Measurements from ENCODE around the gene TST. TPM values are rescaled to one million over a fixed set of nuclear protein-coding genes. Genes with fewer than 3 reads are reported as not detected.

The TST gene
- polyA plus RNA-seq, 1 donor from 2014 or later = 5.4 TPM

GRCh38 chr22:36985211-36985889, 33.9 kb downstream of the TST start:
- Histone ChIP-seq H3K79me2 (replicated peaks; ENCODE audit: insufficient read depth, low read length) (no peaks in the 10 kb centered on the region), H3K9me3 (ENCODE audit: low read length) (no peaks in the 10 kb centered on the region), H3K4me2 (ENCODE audit: low read length) (no peak overlapping the region), H3F3A (ENCODE audit: insufficient read depth, low read length, poor library complexity, severe bottlenecking) (no peaks in the 10 kb centered on the region), H3K9me2 (ENCODE audit: insufficient read depth, low read length) (no peaks in the 10 kb centered on the region), H3K36me3 (ENCODE audit: insufficient read depth, low read length) (no peaks in the 10 kb centered on the region), H2AFZ (ENCODE audit: low read depth, low read length) (no peak overlapping the region), H3K27ac (ENCODE audit: low read length) (no peak overlapping the region), H3K4me3 (ENCODE audit: low read length) (no peak overlapping the region), H3K27me3 (ENCODE audit: insufficient read depth, low read depth, low read length) (no peaks in the 10 kb centered on the region), H4K20me1 (ENCODE audit: insufficient read depth) (no peaks in the 10 kb centered on the region), H3K9ac (ENCODE audit: low read length) (no peak overlapping the region)
- TF ChIP-seq POLR2AphosphoS5 (IDR thresholded peaks at IDR 0.05) = no peak
- no peak for TF ChIP-seq MXI1 (conservative IDR thresholded peaks at IDR 0.05; ENCODE audit: poor library complexity, severe bottlenecking)
- no peak for TF ChIP-seq EZH2 (IDR thresholded peaks at IDR 0.05; ENCODE audit: borderline replicate concordance, insufficient read depth, low read length, poor library complexity, severe bottlenecking)
- TF ChIP-seq TAF1 (IDR thresholded peaks at IDR 0.05; ENCODE audit: low read depth) = no peak
- TF ChIP-seq, protein P1, sequence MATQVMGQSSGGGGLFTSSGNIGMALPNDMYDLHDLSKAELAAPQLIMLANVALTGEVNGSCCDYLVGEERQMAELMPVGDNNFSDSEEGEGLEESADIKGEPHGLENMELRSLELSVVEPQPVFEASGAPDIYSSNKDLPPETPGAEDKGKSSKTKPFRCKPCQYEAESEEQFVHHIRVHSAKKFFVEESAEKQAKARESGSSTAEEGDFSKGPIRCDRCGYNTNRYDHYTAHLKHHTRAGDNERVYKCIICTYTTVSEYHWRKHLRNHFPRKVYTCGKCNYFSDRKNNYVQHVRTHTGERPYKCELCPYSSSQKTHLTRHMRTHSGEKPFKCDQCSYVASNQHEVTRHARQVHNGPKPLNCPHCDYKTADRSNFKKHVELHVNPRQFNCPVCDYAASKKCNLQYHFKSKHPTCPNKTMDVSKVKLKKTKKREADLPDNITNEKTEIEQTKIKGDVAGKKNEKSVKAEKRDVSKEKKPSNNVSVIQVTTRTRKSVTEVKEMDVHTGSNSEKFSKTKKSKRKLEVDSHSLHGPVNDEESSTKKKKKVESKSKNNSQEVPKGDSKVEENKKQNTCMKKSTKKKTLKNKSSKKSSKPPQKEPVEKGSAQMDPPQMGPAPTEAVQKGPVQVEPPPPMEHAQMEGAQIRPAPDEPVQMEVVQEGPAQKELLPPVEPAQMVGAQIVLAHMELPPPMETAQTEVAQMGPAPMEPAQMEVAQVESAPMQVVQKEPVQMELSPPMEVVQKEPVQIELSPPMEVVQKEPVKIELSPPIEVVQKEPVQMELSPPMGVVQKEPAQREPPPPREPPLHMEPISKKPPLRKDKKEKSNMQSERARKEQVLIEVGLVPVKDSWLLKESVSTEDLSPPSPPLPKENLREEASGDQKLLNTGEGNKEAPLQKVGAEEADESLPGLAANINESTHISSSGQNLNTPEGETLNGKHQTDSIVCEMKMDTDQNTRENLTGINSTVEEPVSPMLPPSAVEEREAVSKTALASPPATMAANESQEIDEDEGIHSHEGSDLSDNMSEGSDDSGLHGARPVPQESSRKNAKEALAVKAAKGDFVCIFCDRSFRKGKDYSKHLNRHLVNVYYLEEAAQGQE (IDR thresholded peaks at IDR 0.05; ENCODE audit: borderline replicate concordance) = no peak
- no peak for TF ChIP-seq SMC3 (conservative IDR thresholded peaks at IDR 0.05; ENCODE audit: poor library complexity)
- no peak for TF ChIP-seq CTCF (IDR thresholded peaks at IDR 0.05; ENCODE audit: poor library complexity, severe bottlenecking)
- TF ChIP-seq RAD21 (conservative IDR thresholded peaks at IDR 0.05) = no peak
- no peak for TF ChIP-seq EP300 (conservative IDR thresholded peaks at IDR 0.05; ENCODE audit: poor library complexity, severe bottlenecking)

DNA sequence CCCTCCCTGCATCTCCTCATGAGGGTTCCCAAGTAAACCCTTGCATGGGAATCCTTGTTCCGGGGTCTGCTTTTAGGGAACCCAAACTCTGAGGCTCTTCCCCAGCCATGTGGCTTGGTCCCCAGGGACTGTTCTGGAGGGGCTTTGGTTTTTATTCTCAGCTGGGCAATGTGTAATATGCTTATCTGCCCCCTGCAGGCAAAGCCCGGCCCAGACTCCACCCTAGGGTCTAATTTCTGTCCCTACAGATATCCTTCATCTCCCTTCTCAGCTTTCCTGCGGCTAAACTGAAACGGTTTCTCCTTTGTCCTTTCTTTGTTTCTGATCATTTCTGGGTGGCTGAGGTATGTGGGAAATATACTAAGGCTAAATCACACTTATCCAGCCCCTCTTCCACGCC, 37.1 kb downstream of the TST start:
- Histone ChIP-seq H3K4me3 (ENCODE audit: low read length) (no peak overlapping the region), H3K27me3 (ENCODE audit: insufficient read depth, low read depth, low read length) (no peaks in the 10 kb centered on the region), H3K79me2 (replicated peaks; ENCODE audit: insufficient read depth, low read length) (no peaks in the 10 kb centered on the region), H3K4me2 (ENCODE audit: low read length) (no peak overlapping the region), H3K36me3 (ENCODE audit: insufficient read depth, low read length) (no peaks in the 10 kb centered on the region), H2AFZ (ENCODE audit: low read depth, low read length) (no peak overlapping the region), H3K27ac (ENCODE audit: low read length) (no peak overlapping the region), H3K9ac (ENCODE audit: low read length) (no peak overlapping the region), H3K9me3 (ENCODE audit: low read length) (no peaks in the 10 kb centered on the region), H4K20me1 (ENCODE audit: insufficient read depth) (no peaks in the 10 kb centered on the region), H3K9me2 (ENCODE audit: insufficient read depth, low read length) (no peaks in the 10 kb centered on the region), H3F3A (ENCODE audit: insufficient read depth, low read length, poor library complexity, severe bottlenecking) (no peaks in the 10 kb centered on the region)
- TF ChIP-seq POLR2AphosphoS5 (IDR thresholded peaks at IDR 0.05) (no peak), RAD21 (conservative IDR thresholded peaks at IDR 0.05) (no peak), MXI1 (conservative IDR thresholded peaks at IDR 0.05; ENCODE audit: poor library complexity, severe bottlenecking) (no peak)
